Right kidney (tissue), 9 donors: ENCODE data around the gene SAA4.
"Not testable (repeated sequence)": the region's sequence is repeated elsewhere in the genome, so short reads cannot be mapped to it uniquely, and the experiment has no call there.

Experiments
- DNase-seq: peaks from one replicate; pipeline ENCODE4 v3.0.0-alpha.2; 2016
- long read RNA-seq, 8 donors: transcript quantifications; one replicate each; lab custom pipeline, GENCODE V29; 2026

The SAA4 gene
- long read RNA-seq, donor 1: 0 reads
- long read RNA-seq, donor 2: 0 reads
- long read RNA-seq, donor 3: 0 reads
- long read RNA-seq, donor 4: 0 reads
- long read RNA-seq, donor 5: 0 reads
- long read RNA-seq, donor 6: 0 reads
- long read RNA-seq, donor 7: 0 reads
- long read RNA-seq, donor 8: 0 reads

GRCh38 chr11:18236664-18237356 is at the start of gene SAA4:
SAA4 (minus strand) TSS chr11:18236802; CDS start chr11:18235926, 876 bp downstream.
- no peak for DNase-seq

GRCh38 chr11:18285841-18286240 is 49.2 kb upstream of the SAA4 start:
- no peak for DNase-seq

- no peak for DNase-seq
Observed at GRCh38 chr11:18282626-18283025, 46.0 kb upstream of the SAA4 start.

GRCh38 chr11:18280438-18281045 is 43.9 kb upstream of the SAA4 start:
- DNase-seq: no peak

DNA sequence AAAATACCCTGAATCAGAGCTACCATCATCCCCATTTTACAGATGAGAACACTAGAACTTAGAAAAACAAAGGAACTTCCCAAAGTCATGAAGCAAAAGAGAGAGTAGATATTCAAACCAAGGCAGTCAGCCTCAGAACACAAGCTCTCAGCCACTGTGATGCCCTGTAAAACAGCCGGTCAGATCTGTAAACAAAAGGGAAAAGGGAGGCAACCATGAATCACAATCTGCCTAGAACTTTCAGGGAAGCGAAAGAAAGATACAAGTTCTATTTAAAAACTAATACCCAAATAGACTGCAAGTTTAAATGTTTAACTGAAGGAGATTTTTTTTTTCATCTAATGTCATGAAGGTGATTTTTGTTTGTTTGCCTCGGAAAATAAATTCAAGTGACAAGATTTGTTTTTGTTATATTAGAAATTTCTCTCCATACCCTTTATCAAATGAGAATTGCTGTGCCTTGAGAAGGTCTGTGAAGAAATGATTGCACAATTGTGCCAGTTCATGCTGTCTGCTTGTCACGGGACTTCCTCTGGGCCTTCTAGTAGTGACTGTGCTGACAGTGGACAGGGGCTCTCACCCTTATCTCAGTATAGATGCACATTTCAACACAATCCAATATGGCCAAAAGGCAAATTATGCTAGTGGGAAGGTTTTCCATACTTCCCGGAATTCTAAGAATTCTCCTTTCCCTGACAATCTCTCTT is 41.1 kb upstream of the SAA4 start:
- DNase-seq: no peak

- DNase-seq: no peak
Observed at GRCh38 chr11:18271206-18271605, 34.6 kb upstream of the SAA4 start.

GRCh38 chr11:18270102-18270501 is 33.5 kb upstream of the SAA4 start:
- no peak for DNase-seq

DNA sequence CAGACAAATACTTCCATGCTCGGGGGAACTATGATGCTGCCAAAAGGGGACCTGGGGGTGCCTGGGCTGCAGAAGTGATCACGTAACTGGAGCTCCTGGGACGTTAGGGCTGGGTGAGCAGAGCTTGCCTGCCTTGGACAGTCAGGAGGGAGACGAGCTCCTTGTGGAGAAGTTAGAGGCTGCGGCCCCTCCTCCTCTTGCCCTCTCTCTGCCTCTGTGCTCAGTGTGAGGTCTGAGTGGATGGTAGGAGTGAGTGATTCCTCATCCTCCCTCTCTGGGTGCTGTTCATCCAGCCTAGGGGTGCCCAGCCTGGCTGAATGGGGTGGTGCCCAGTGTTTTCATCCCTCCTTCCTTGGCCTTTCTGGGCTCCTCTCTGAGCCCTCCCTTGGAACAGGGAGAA is 32.6 kb upstream of the SAA4 start:
- not testable (repeated sequence) for DNase-seq

- not testable (repeated sequence) for DNase-seq
Observed at GRCh38 chr11:18267335-18268133, 30.9 kb upstream of the SAA4 start.

DNA sequence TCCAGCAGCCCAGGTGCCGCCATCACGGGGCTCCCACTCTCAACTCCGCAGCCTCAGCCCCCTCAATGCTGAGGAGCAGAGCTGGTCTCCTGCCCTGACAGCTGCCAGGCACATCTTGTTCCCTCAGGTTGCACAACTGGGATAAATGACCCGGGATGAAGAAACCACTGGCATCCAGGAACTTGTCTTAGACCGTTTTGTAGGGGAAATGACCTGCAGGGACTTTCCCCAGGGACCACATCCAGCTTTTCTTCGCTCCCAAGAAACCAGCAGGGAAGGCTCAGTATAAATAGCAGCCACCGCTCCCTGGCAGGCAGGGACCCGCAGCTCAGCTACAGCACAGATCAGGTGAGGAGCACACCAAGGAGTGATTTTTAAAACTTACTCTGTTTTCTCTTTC is 29.3 kb upstream of the SAA4 start, which contains the start of gene SAA1:
Gene SAA1, plus strand, starts transcription at position 316 of the 400 bp plus-strand sequence. CDS start 624 bp downstream, outside the sequence.
- no peak for DNase-seq

DNA sequence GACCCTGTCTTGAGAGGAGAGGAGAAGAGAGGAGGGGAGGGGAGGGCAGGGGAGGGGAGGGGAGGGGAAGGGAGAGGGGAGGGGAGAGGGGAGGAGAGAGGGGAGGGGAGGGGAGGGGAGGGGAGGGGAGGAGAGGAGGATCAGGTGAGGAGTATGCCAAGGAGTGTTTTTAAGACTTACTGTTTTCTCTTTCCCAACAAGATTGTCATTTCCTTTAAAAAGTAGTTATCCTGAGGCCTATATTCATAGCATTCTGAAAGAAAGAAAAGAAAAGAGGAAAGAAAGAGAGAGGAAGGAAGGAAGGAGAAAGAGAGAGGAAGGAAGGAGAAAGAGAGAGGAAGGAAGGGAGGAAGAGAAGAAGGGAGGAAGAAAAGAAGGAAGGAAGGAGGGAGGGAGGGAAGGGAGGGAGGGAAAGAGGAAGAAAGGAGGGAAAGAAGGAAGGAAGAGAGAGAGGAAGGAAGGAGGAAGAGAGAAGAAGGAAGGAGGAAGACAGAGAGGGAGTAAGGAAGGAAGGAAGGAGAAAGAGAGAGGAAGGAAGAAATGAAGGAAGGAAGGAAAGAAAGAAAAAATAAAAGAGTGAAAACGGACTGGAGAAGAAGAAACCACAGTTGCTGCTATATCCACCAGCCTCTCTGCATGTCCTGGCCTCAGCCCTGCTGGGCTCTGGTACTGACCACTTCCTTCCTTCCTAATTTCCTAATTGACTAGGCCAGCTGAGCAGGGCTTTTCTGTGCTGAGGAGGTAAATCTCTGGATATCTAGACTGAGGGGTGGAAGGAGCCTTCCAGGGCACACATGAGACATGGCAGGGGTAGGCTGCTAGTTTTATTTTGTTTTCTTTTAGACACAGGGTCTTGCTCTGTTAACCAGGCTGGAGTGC is 28.3 kb upstream of the SAA4 start:
- DNase-seq: no peak

GRCh38 chr11:18264035-18264434 is 27.4 kb upstream of the SAA4 start:
- no peak for DNase-seq

GRCh38 chr11:18262681-18263350 is 26.2 kb upstream of the SAA4 start:
- DNase-seq: not testable (repeated sequence)

DNA sequence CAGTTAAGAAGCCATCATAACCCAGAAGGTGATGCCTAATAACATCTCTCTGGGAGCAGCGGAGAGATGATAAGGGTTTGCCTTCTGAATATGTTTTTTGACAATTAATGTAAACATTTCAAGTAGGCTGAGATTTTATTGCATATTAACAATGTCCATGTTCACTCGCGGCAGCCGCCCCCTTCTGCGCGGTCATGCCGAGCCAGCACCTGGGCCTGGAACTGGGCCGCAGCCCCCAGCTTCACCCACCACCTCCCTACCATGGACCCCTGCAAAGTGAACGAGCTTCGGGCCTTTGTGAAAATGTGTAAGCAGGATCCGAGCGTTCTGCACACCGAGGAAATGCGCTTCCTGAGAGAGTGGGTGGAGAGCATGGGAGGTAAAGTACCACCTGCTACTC is 25.1 kb upstream of the SAA4 start:
- DNase-seq: no peak

- no peak for DNase-seq
Observed at GRCh38 chr11:18259259-18259658, 22.7 kb upstream of the SAA4 start.

- DNase-seq: no peak
Observed at GRCh38 chr11:18254781-18255361, 18.3 kb upstream of the SAA4 start.

DNA sequence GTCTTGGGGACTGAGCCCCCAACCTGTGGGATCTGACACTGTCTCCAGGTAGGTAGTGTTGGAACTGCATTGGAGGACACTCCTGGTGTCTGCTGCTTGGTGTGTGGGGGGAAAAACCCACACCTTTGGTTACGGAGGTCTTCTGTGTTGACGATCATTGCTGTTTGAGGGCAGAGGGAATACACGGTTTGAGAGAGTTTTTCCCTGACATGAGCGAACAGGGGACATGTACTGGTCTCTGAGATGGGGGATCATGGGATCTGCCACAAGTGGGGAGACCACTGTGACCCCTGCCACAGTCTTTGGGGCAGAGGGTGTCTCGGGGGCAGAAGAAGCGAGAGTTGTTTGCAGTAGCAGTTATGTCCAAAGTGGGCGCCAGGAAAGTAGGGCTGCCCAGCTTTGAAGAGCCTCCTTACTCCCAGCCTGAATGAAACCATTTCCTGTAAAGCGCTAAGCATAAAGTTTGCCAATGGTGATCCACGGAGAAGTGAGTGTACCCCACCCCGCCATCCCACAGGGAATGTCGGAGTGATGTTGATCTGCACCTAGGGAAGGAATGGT is 17.3 kb upstream of the SAA4 start:
- DNase-seq: no peak

DNA sequence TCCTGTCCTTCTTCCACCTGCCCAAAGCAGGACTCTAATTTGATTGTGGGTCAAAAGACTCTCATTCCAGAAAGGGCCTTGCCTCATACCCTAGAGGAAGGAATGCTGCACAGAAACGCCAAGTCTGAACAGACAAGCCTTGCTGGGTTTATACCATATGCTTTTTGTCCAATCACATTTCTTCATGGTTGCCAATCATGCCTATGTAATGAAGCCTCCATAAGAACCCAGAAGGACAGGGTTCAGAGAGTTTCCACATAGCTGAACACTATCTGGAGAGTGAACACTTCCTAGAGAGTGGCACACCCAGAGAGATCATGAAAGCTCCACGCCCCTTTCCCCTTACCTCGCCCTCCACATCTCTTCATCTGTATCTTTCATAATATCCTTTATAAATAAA is 16.6 kb upstream of the SAA4 start:
- DNase-seq: no peak

DNA sequence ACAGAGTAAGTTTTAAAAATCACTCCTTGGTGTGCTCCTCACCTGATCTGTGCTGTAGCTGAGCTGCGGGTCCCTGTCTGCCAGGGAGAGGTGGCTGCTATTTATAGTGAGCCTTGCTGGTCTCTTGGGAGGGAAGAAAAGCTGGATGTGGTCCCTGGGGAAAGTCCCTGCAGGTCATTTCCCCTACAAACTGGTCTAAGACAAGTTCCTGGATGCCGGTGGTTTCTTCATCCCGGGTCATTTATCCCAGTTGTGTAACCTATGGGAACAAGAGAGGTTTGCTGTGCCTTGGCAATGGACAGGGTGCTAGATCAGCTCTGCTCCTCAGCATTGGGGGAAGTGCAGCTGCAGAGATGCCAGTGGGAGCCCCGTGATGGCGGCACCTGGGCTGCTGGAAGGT is 12.0 kb upstream of the SAA4 start, which contains the start of gene SAA2:
Gene SAA2, minus strand, starts transcription at position 108 of the 400 bp plus-strand sequence. CDS start 657 bp downstream, outside the sequence.
- no peak for DNase-seq

DNA sequence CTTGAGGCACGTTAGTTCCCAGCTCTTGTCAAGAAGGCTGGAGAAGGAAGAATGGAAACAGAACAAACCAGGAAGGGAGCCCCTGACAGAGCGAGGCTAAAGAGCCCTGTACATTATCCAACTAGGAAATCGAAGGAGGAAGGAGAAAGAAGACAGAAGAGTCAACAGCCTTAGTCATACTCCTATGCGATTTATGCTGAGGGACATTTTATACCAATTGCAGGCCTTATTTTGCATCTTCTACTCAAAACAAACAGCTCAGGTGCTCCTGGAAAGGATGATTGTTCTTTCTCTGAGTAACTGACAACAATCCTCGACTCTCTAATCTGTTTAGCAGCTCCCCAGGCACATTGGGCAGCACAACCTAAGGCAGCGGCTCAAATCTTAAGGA is 10.6 kb upstream of the SAA4 start:
- not testable (repeated sequence) for DNase-seq
